ENCODE results near the gene ERBB4.
"Not testable (repeated sequence)": the region's sequence is repeated elsewhere in the genome, so short reads cannot be mapped to it uniquely, and the experiment has no call there.

The ERBB4 gene

DNA sequence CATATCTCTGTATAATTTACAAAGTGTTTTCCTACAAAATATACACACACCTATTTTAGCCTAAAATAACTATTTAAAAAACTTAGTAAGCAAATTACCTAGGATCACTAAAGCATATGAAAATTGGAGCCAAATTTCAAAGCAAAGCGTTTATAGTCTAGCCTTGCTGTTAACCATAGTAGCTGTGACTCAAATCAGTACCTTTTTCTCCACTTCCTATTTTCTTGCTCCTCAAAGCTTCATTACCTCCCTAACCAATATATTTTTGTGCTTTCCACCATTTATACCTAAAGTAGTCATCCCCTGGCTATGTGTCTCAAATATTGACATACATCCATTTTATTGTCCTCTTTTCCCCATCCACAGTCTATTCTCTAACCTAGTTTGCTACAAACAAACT, 73.1 kb downstream of the ERBB4 start:
- DNase-seq (ENCODE audit: low spot score) = no peak
- no peak overlapping the region for H3K4me3 ChIP-seq
- TF ChIP-seq, protein P1, sequence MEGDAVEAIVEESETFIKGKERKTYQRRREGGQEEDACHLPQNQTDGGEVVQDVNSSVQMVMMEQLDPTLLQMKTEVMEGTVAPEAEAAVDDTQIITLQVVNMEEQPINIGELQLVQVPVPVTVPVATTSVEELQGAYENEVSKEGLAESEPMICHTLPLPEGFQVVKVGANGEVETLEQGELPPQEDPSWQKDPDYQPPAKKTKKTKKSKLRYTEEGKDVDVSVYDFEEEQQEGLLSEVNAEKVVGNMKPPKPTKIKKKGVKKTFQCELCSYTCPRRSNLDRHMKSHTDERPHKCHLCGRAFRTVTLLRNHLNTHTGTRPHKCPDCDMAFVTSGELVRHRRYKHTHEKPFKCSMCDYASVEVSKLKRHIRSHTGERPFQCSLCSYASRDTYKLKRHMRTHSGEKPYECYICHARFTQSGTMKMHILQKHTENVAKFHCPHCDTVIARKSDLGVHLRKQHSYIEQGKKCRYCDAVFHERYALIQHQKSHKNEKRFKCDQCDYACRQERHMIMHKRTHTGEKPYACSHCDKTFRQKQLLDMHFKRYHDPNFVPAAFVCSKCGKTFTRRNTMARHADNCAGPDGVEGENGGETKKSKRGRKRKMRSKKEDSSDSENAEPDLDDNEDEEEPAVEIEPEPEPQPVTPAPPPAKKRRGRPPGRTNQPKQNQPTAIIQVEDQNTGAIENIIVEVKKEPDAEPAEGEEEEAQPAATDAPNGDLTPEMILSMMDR (IDR thresholded peaks at IDR 0.05) = no peak
- no peak overlapping the region for H3K27ac ChIP-seq

DNA sequence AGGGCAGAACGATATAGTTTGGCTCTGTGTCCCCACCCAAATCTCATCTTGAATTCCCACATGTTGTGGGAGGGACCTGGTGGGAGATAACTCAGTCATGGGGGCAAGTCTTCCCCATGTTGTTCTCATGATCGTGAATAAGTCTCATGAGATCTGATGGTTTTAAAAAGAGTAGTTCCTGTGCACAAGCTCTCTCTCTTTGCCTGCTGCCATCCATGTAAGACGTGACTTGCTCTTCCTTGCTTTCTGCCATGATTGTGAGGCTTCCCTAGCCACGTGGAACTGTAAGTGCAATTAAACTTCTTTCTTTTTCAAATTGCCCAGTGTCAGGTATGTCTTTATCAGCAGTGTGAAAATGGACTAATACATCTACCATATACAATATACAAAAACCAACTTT, 76.9 kb downstream of the ERBB4 start:
- H3K27ac ChIP-seq; DNase-seq (ENCODE audit: low spot score); H3K4me3 ChIP-seq: not testable (repeated sequence)

DNA sequence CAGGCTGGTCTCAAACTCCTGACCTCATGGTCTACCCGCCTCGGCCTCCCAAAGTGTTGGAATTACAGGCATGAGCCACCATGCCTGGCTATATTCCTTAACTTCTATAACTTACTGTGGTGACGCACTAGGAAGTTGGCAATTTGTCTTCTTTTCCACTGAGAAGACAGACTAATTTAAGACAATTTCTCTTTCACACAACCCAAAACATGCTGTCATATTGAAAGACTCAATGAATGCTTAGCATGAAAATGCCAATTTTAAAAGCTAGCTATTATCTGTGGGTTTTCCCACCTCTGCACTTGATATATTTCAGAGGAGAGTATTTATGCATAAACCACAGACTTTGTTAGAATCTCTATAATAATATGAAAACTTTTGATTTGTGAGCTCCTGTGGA, 84.5 kb downstream of the ERBB4 start:
- TF ChIP-seq, protein P1 (IDR thresholded peaks at IDR 0.05) = no peak
- Histone ChIP-seq H3K27ac (no peak overlapping the region), H3K4me3 (no peak overlapping the region)
- no peak for DNase-seq (ENCODE audit: low spot score)

DNA sequence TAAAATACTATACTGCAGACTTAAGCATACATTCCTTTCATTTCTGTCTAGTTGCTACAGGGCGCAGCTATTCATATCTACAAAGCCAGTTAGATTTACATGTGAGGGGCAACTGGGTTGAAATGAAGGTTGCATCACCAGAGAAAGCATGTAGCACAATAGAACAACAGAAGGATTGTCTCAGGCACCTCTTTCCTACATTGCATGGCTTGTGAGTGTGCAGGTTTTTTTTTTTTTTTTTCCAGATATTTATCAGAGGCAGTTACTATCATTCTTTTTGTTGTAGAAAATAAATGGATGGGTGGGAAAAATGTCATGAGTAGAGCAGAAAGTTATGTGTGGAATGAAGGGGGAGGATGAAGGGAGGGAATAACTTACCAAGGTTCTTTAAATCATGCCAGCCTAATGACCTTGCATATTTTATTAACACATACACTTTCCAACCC, 86.8 kb downstream of the ERBB4 start:
- TF ChIP-seq, protein P1 (IDR thresholded peaks at IDR 0.05) = no peak
- Histone ChIP-seq H3K27ac (no peak overlapping the region), H3K4me3 (no peak overlapping the region)
- no peak for DNase-seq (ENCODE audit: low spot score)

DNA sequence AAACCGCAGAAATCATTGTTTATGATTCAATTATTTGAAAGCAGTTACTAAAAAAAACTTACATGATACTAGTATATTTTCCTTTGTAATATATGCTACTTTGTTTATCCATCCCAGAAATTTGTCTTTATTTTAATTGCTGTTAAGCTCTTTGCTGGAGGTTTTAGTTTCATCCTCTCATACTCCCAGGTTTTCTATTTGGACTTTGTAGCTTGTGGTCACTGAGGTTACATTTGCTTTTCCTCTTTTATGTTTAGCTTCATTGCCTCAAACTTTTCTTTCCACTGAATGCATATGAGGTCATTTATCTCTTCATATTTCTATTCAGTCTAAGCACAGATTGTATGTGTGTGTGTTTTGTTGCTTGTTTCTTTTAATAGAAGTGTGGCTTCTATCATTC, 89.9 kb downstream of the ERBB4 start:
- no peak overlapping the region for H3K4me3 ChIP-seq
- DNase-seq (ENCODE audit: low spot score) = no peak
- TF ChIP-seq, protein P1 (IDR thresholded peaks at IDR 0.05) = no peak
- H3K27ac ChIP-seq = no peak overlapping the region

DNA sequence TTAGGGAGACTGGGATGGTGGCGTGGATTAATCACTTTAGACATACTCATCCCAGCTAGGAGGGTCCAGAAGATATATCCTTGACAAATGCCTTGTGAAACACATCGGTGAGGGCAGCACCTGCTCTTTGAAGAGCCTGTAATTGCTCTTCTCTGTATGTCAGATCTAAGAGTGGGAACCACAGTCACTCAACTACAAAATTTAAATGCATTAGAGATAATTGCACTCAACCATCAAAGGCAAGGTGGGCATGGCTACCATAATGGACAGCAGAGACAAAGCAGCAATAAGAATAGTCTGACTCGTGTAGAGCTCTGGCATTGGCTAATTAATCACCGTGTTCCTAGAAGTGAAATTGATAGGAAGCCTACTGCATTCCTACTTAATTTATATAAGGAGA, 96.8 kb downstream of the ERBB4 start:
- Histone ChIP-seq H3K4me3 (no peak overlapping the region), H3K27ac (no peak overlapping the region)
- no peak for DNase-seq (ENCODE audit: low spot score)
- TF ChIP-seq, protein P1 (IDR thresholded peaks at IDR 0.05) = no peak

DNA sequence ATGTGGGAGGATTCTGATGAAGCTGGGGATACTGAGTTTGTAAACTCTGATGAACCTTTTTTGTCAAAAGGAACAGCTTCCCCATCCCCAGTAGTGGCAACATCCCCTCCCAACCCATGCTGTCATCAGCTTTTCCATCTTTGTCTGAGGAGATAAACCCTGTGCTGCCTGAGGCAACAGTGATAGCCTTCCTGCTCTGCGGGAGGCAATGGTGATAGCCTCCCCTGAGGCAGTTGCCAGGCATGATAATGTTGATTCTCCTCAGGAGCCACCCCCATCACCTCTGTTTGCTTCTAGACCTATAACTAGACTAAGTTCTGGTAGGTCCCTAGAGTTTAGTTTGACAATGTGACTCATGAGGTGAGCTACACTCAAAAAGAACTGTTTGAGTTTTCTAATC, 97.5 kb downstream of the ERBB4 start:
- TF ChIP-seq, protein P1 (IDR thresholded peaks at IDR 0.05) = no peak
- Histone ChIP-seq H3K4me3 (no peak overlapping the region), H3K27ac (no peak overlapping the region)
- DNase-seq (ENCODE audit: low spot score) = no peak
